Neuronal stem cell (in vitro differentiated cells): Measurements from ENCODE around the gene MAP3K19.

Source experiments
- DNase-seq: peaks from one replicate; pipeline ENCODE4 v3.0.0-alpha.2; 2013; ENCODE audit warnings: low spot score
- H2AFZ ChIP-seq: one replicate; pipeline ENCODE4 v1.6.1; 2013; ENCODE audit warnings: mild to moderate bottlenecking, low read length, inconsistent platforms
- H2AK5ac ChIP-seq: 2 replicates; pipeline ENCODE4 v1.6.1; 2013; ENCODE audit warnings: low read depth, mild to moderate bottlenecking, inconsistent platforms, low read length, moderate library complexity, mixed read lengths
- H2BK120ac ChIP-seq: 2 replicates; pipeline ENCODE4 v1.6.1; 2013; ENCODE audit warnings: low read depth, mild to moderate bottlenecking, inconsistent platforms, low read length, moderate library complexity, mixed read lengths
- H2BK12ac ChIP-seq: one replicate; pipeline ENCODE4 v1.6.1; 2013; ENCODE audit warnings: low read length, inconsistent platforms
- H2BK15ac ChIP-seq: 2 replicates; pipeline ENCODE4 v1.6.1; 2013; ENCODE audit warnings: mild to moderate bottlenecking, low read length, inconsistent platforms, mixed read lengths
- H2BK5ac ChIP-seq: one replicate; pipeline ENCODE4 v1.6.1; 2013; ENCODE audit warnings: inconsistent platforms, mild to moderate bottlenecking, low read length, moderate library complexity
- H3K14ac ChIP-seq: one replicate; pipeline ENCODE4 v1.6.1; 2013; ENCODE audit warnings: low read length, inconsistent platforms
- H3K18ac ChIP-seq: 2 replicates; pipeline ENCODE4 v1.6.1; 2013; ENCODE audit warnings: low read length, inconsistent platforms
- H3K23ac ChIP-seq: 2 replicates; pipeline ENCODE4 v1.6.1; 2013; ENCODE audit warnings: low read depth, mild to moderate bottlenecking, mixed read lengths, low read length, inconsistent platforms; ENCODE audit not compliant: poor library complexity
- H3K27ac ChIP-seq: replicated peaks from 3 replicates; pipeline ENCODE4 v1.5.1; 2013; ENCODE audit warnings: low read length, inconsistent platforms
- H3K27me3 ChIP-seq, 3 experiments: 2 replicates each; pipeline ENCODE4 v1.6.1; 2013; ENCODE audit warnings: low read length in 3 of 3, mild to moderate bottlenecking in 2 of 3, inconsistent platforms in 1 of 3, low read depth in 1 of 3, mixed read lengths in 1 of 3, moderate library complexity in 1 of 3; ENCODE audit not compliant: control insufficient read depth in 3 of 3, insufficient read depth in 3 of 3
- H3K36me3 ChIP-seq, 2 donors: replicated peaks in 1 of 2; 2 replicates each; pipeline ENCODE4 v1.6.1; 2013; ENCODE audit warnings: low read length in 2 of 2; ENCODE audit not compliant: control insufficient read depth in 2 of 2, insufficient read depth in 2 of 2
- H3K4ac ChIP-seq: 2 replicates; pipeline ENCODE4 v1.6.1; 2013; ENCODE audit warnings: inconsistent platforms, mild to moderate bottlenecking, low read length, moderate library complexity
- H3K4me1 ChIP-seq, 2 donors: 1 replicate in 1 of 2; 2 replicates in 1 of 2; pipeline ENCODE4 v1.6.1; 2013; ENCODE audit warnings: low read length in 2 of 2, low read depth in 1 of 2; ENCODE audit not compliant: control insufficient read depth in 2 of 2, insufficient read depth in 1 of 2
- H3K4me2 ChIP-seq: one replicate; pipeline ENCODE4 v1.6.1; 2013; ENCODE audit warnings: mild to moderate bottlenecking, low read length, inconsistent platforms; ENCODE audit not compliant: insufficient read depth, poor library complexity, severe bottlenecking
- H3K4me3 ChIP-seq, 2 donors: 2 replicates each; pipeline ENCODE4 v1.5.1; 2013; ENCODE audit warnings: low read length in 2 of 2, mild to moderate bottlenecking in 2 of 2, inconsistent platforms in 1 of 2, moderate library complexity in 1 of 2
- H3K79me1 ChIP-seq: one replicate; pipeline ENCODE4 v1.6.1; 2013; ENCODE audit warnings: low read depth, mild to moderate bottlenecking, inconsistent platforms, low read length, moderate library complexity
- H3K9ac ChIP-seq: one replicate; pipeline ENCODE4 v1.6.1; 2013; ENCODE audit warnings: mild to moderate bottlenecking, low read depth, low read length, inconsistent platforms; ENCODE audit not compliant: poor library complexity
- H3K9me3 ChIP-seq, 2 donors: replicated peaks in 1 of 2; 2 replicates each; pipeline versions ENCODE3 to v1.6.1; 2013; ENCODE audit warnings: low read length in 2 of 2, mild to moderate bottlenecking in 2 of 2, inconsistent platforms in 1 of 2, low read depth in 1 of 2, mixed read lengths in 1 of 2, moderate library complexity in 1 of 2; ENCODE audit not compliant: control insufficient read depth in 2 of 2, insufficient read depth in 1 of 2
- H4K8ac ChIP-seq: one replicate; pipeline ENCODE4 v1.6.1; 2013; ENCODE audit warnings: low read depth, mild to moderate bottlenecking, inconsistent platforms, low read length, moderate library complexity
- H4K91ac ChIP-seq: one replicate; pipeline ENCODE4 v1.6.1; 2013; ENCODE audit warnings: low read length, low read depth, mild to moderate bottlenecking, inconsistent platforms; ENCODE audit not compliant: poor library complexity
- WGBS, 2 donors: extraction: QIAGEN DNeasy Blood & Tissue Kit; methylation state at CpG; one replicate each; pipeline ENCODE4 v1.1.7; 2013; ENCODE audit warnings: missing lambda C conversion rate in 2 of 2, mixed read lengths in 1 of 2; ENCODE audit not compliant: insufficient read length in 2 of 2, insufficient replicate concordance in 1 of 2; ENCODE audit errors: extremely low coverage in 2 of 2; 5-methylcytosine and 5-hydroxymethylcytosine counted together

MAP3K19 gene

GRCh38 chr2:135052997-135053474 is 5.8 kb upstream of the MAP3K19 start:
- Histone ChIP-seq H3K14ac (no peak overlapping the region), H3K23ac (no peak overlapping the region), H3K4ac (no peak overlapping the region), H4K91ac (no peak overlapping the region), H3K4me2 (peak overlapping the region; percentile 56), H2BK120ac (no peak overlapping the region), H3K79me1 (peaks cover 3% of the 10 kb centered on the region), H2BK15ac (no peak overlapping the region), H3K4me1 (peaks cover 6 to 7% of the 10 kb centered on the region in 2 donors), H2BK12ac (no peak overlapping the region), H3K9ac (no peak overlapping the region), H3K36me3 (peaks cover 0 to 11% of the 10 kb centered on the region in 2 donors), H3K27ac (no peak overlapping the region), H4K8ac (no peak overlapping the region), H3K18ac (no peak overlapping the region), H2AFZ (peak overlapping the region; percentile 97), H3K4me3 (peak overlapping the region; percentile 51 to 92), H3K9me3 (peaks cover 0 to 2% of the 10 kb centered on the region in 2 donors), H2AK5ac (no peak overlapping the region), H3K27me3 (no peaks in the 10 kb centered on the region), H2BK5ac (no peak overlapping the region)
- WGBS, 2 donors: no CpG with 5 or more reads among the region's 15 CpGs
- DNase-seq: no peak

- peak within 1 kb of the TSS; percentile 86 for H3K9ac ChIP-seq
- peak within 1 kb of the TSS; percentile 67 for H3K4me2 ChIP-seq
- no peak within 1 kb of the TSS for H4K91ac ChIP-seq
- H3K4me3 ChIP-seq: peak within 1 kb of the TSS; percentile 92 to 100
- H2AK5ac ChIP-seq: peak within 1 kb of the TSS; percentile 30
- H2BK120ac ChIP-seq: no peak within 1 kb of the TSS
- H3K9me3 ChIP-seq: peaks cover 0 to 2% of the 10 kb centered on the region in 2 donors
- H2BK5ac ChIP-seq: no peak within 1 kb of the TSS
- no peak within 1 kb of the TSS for H4K8ac ChIP-seq
- peaks cover 3% of the 10 kb centered on the region for H3K79me1 ChIP-seq
- peak within 1 kb of the TSS; percentile 22 for H3K18ac ChIP-seq
- peak; percentile 66 for DNase-seq
- H3K36me3 ChIP-seq: peaks cover 0 to 8% of the 10 kb centered on the region in 2 donors
- no peak within 1 kb of the TSS for H2BK15ac ChIP-seq
- H2AFZ ChIP-seq: peak within 1 kb of the TSS; percentile 97
- H3K23ac ChIP-seq: no peak within 1 kb of the TSS
- H2BK12ac ChIP-seq: no peak within 1 kb of the TSS
- no peaks in the 10 kb centered on the region for H3K27me3 ChIP-seq
- H3K14ac ChIP-seq: no peak within 1 kb of the TSS
- H3K4ac ChIP-seq: no peak within 1 kb of the TSS
- H3K4me1 ChIP-seq: peaks cover 11 to 12% of the 10 kb centered on the region in 2 donors
- no CpG with 5 or more reads among the region's 45 CpGs for WGBS, 2 donors
- peak within 1 kb of the TSS; percentile 38 for H3K27ac ChIP-seq
Measured at GRCh38 chr2:135052042-135052876, 5.0 kb upstream of the MAP3K19 start, which contains the start of gene RAB3GAP1. RAB3GAP1 (plus strand) TSS chr2:135052292; CDS start chr2:135052308, 16 bp downstream.

GRCh38 chr2:135050684-135051083 is 3.4 kb upstream of the MAP3K19 start:
- Histone ChIP-seq H3K18ac (no peak overlapping the region), H4K8ac (no peak overlapping the region), H2BK12ac (no peak overlapping the region), H2BK120ac (no peak overlapping the region), H2BK5ac (no peak overlapping the region), H3K4me2 (no peak overlapping the region), H2AFZ (peak overlapping the region; percentile 80), H4K91ac (no peak overlapping the region), H2BK15ac (no peak overlapping the region), H3K23ac (no peak overlapping the region), H3K9me3 (peaks cover 0 to 2% of the 10 kb centered on the region in 2 donors), H3K4me3 (no peak overlapping the region), H3K79me1 (peaks cover 3% of the 10 kb centered on the region), H2AK5ac (no peak overlapping the region), H3K36me3 (no peaks in the 10 kb centered on the region), H3K9ac (no peak overlapping the region), H3K27ac (no peak overlapping the region), H3K14ac (no peak overlapping the region), H3K27me3 (no peaks in the 10 kb centered on the region), H3K4me1 (peaks cover 11 to 12% of the 10 kb centered on the region in 2 donors), H3K4ac (no peak overlapping the region)
- no CpG with 5 or more reads among the region's 6 CpGs for WGBS, 2 donors
- no peak for DNase-seq

- H2AFZ ChIP-seq: peak overlapping the region; percentile 80
- no peak overlapping the region for H3K4me2 ChIP-seq
- H3K27ac ChIP-seq: no peak overlapping the region
- no peak overlapping the region for H3K4me3 ChIP-seq
- H2BK12ac ChIP-seq: no peak overlapping the region
- H2AK5ac ChIP-seq: no peak overlapping the region
- DNase-seq: no peak
- no peak overlapping the region for H3K9ac ChIP-seq
- H2BK120ac ChIP-seq: no peak overlapping the region
- H3K4me1 ChIP-seq: peaks cover 11 to 12% of the 10 kb centered on the region in 2 donors
- H2BK15ac ChIP-seq: no peak overlapping the region
- no peak overlapping the region for H4K8ac ChIP-seq
- H2BK5ac ChIP-seq: no peak overlapping the region
- H3K4ac ChIP-seq: no peak overlapping the region
- H3K23ac ChIP-seq: no peak overlapping the region
- H4K91ac ChIP-seq: no peak overlapping the region
- H3K36me3 ChIP-seq: no peaks in the 10 kb centered on the region
- H3K27me3 ChIP-seq: no peaks in the 10 kb centered on the region
- H3K18ac ChIP-seq: no peak overlapping the region
- no CpG with 5 or more reads among the region's 3 CpGs for WGBS, 2 donors
- no peak overlapping the region for H3K14ac ChIP-seq
- peaks cover 0 to 2% of the 10 kb centered on the region in 2 donors for H3K9me3 ChIP-seq
- H3K79me1 ChIP-seq: peaks cover 3% of the 10 kb centered on the region
Measured at GRCh38 chr2:135050132-135050531, 2.9 kb upstream of the MAP3K19 start.
